ENCODE measurements around the gene NFIC.

The NFIC gene

GRCh38 chr19:3482507-3483225 is 116.3 kb downstream of the NFIC start:
- H3K27ac ChIP-seq (ENCODE audit: low read length), result no peak overlapping the region
- H3K4me3 ChIP-seq (ENCODE audit: low read depth in 1 of 2, low read length in 2 of 2), result no peak overlapping the region
- no peak overlapping the region for H3K4me2 ChIP-seq (ENCODE audit: insufficient read depth, low read length)
- no peaks in the 10 kb centered on the region; the same call in 1 of the 2 replicates for H3K36me3 ChIP-seq (ENCODE audit: insufficient read depth, low read length)
- ATAC-seq (ENCODE audit: insufficient read depth, low read depth), result no peak
- no peaks in the 10 kb centered on the region for H4K20me1 ChIP-seq (ENCODE audit: insufficient read depth, low read length)
- no peak for TF ChIP-seq EZH2 (IDR thresholded peaks at IDR 0.05; ENCODE audit: borderline replicate concordance, low read depth, low read length, severe bottlenecking)
- TF ChIP-seq, protein P1, sequence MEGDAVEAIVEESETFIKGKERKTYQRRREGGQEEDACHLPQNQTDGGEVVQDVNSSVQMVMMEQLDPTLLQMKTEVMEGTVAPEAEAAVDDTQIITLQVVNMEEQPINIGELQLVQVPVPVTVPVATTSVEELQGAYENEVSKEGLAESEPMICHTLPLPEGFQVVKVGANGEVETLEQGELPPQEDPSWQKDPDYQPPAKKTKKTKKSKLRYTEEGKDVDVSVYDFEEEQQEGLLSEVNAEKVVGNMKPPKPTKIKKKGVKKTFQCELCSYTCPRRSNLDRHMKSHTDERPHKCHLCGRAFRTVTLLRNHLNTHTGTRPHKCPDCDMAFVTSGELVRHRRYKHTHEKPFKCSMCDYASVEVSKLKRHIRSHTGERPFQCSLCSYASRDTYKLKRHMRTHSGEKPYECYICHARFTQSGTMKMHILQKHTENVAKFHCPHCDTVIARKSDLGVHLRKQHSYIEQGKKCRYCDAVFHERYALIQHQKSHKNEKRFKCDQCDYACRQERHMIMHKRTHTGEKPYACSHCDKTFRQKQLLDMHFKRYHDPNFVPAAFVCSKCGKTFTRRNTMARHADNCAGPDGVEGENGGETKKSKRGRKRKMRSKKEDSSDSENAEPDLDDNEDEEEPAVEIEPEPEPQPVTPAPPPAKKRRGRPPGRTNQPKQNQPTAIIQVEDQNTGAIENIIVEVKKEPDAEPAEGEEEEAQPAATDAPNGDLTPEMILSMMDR (IDR thresholded peaks at IDR 0.05; ENCODE audit: borderline replicate concordance, extremely low read depth, low read length, poor library complexity, severe bottlenecking), result no peak
- DNase-seq, result no peak
- H3K9me3 ChIP-seq (ENCODE audit: insufficient read depth, low read length, severe bottlenecking), result no peaks in the 10 kb centered on the region
- H3K9ac ChIP-seq (ENCODE audit: low read depth, low read length), result no peak overlapping the region
- no peaks in the 10 kb centered on the region for H3K79me2 ChIP-seq (ENCODE audit: insufficient read depth, low read length)
- no peak overlapping the region for H2AFZ ChIP-seq (ENCODE audit: low read depth, low read length)
- no peaks in the 10 kb centered on the region for H3K27me3 ChIP-seq (ENCODE audit: insufficient read depth, low read length, poor library complexity)
- peaks cover 30% of the 10 kb centered on the region for H3K4me1 ChIP-seq (ENCODE audit: insufficient read depth, low read length)

GRCh38 chr19:3483226-3483628 is 116.8 kb downstream of the NFIC start, which contains the start of gene SMIM44:
TSS of gene SMIM44 (minus strand) at chr19:3483441. CDS start at chr19:3483403, 38 bp downstream.
- Histone ChIP-seq H3K9me3 (ENCODE audit: insufficient read depth, low read length, severe bottlenecking) (no peaks in the 10 kb centered on the region), H3K79me2 (ENCODE audit: insufficient read depth, low read length) (no peaks in the 10 kb centered on the region), H3K4me3 (ENCODE audit: low read depth in 1 of 2, low read length in 2 of 2) (no peak within 1 kb of the TSS), H4K20me1 (ENCODE audit: insufficient read depth, low read length) (no peaks in the 10 kb centered on the region), H3K36me3 (ENCODE audit: insufficient read depth, low read length) (no peaks in the 10 kb centered on the region), H3K4me1 (ENCODE audit: insufficient read depth, low read length) (peaks cover 24% of the 10 kb centered on the region), H3K4me2 (ENCODE audit: insufficient read depth, low read length) (no peak within 1 kb of the TSS), H3K9ac (ENCODE audit: low read depth, low read length) (no peak within 1 kb of the TSS), H2AFZ (ENCODE audit: low read depth, low read length) (no peak within 1 kb of the TSS), H3K27me3 (ENCODE audit: insufficient read depth, low read length, poor library complexity) (no peaks in the 10 kb centered on the region), H3K27ac (ENCODE audit: low read length) (no peak within 1 kb of the TSS)
- TF ChIP-seq, protein P1 (IDR thresholded peaks at IDR 0.05; ENCODE audit: borderline replicate concordance, extremely low read depth, low read length, poor library complexity, severe bottlenecking), result no peak
- TF ChIP-seq EZH2 (IDR thresholded peaks at IDR 0.05; ENCODE audit: borderline replicate concordance, low read depth, low read length, severe bottlenecking), result no peak
- DNase-seq, result no peak
- ATAC-seq (ENCODE audit: insufficient read depth, low read depth), result no peak

DNA sequence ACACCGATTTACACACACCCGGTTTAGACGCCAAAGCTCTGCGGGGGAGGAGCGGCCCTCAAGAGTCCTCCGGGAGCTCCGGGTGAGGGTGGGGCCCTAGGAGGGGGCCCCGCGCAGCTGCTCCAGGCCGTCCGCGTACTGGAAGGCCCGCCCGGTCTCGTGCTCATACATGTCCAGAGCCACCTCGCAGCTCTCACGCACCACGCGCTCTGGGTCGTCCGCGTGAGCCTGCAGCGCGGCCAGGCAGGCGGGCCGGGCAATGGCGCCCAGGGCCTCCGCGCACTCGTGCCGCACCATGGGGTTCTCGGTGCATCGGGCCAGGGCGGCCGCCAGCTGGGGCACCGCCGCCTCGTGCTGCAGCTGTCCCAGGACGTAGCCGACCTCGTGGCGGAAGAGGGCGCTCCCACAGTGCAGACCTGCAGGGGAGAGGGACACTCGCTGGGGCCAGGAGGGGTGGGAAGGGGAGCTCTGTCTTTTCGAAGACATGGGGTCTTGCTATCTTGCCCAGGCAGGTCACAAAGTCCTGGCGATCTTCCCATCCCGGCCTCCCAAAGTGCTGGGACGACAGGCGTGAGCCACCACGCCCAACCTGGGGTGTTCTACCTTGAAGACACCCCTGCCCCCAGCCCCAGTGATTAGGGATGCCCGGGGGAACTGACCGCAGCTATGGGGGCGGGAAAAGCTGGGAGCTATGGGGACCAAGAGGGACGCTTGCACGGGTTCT is 125.2 kb downstream of the NFIC start:
- Histone ChIP-seq H3K4me1 (ENCODE audit: insufficient read depth, low read length) (peaks cover 43% of the 10 kb centered on the region), H3K36me3 (ENCODE audit: insufficient read depth, low read length) (peaks cover 52% of the 10 kb centered on the region), H4K20me1 (ENCODE audit: insufficient read depth, low read length) (no peaks in the 10 kb centered on the region; the same call in 1 of the 2 replicates), H3K4me2 (ENCODE audit: insufficient read depth, low read length) (no peak overlapping the region), H3K4me3 (ENCODE audit: low read depth in 1 of 2, low read length in 2 of 2) (no peak overlapping the region), H3K79me2 (ENCODE audit: insufficient read depth, low read length) (peaks cover 21% of the 10 kb centered on the region), H3K9me3 (ENCODE audit: insufficient read depth, low read length, severe bottlenecking) (no peaks in the 10 kb centered on the region), H2AFZ (ENCODE audit: low read depth, low read length) (no peak overlapping the region), H3K27me3 (ENCODE audit: insufficient read depth, low read length, poor library complexity) (no peaks in the 10 kb centered on the region), H3K9ac (ENCODE audit: low read depth, low read length) (no peak overlapping the region), H3K27ac (ENCODE audit: low read length) (no peak overlapping the region)
- DNase-seq (no peak), ATAC-seq (ENCODE audit: insufficient read depth, low read depth) (no peak)
- TF ChIP-seq, protein P1 (IDR thresholded peaks at IDR 0.05; ENCODE audit: borderline replicate concordance, extremely low read depth, low read length, poor library complexity, severe bottlenecking), result no peak
- no peak for TF ChIP-seq EZH2 (IDR thresholded peaks at IDR 0.05; ENCODE audit: borderline replicate concordance, low read depth, low read length, severe bottlenecking)

Measured in DND-41 (cell line).